Panc1 (cell line): ENCODE results near the gene IL37.

ENCODE experiments used
- POLR2AphosphoS5 ChIP-seq: IDR thresholded peaks from 2 replicates; pipeline ENCODE4 v1.6.1; 2012; ENCODE audit warnings: mild to moderate bottlenecking, low read depth, low read length, moderate library complexity
- SIN3A ChIP-seq: IDR thresholded peaks from 2 replicates; pipeline ENCODE4 v1.6.1; 2012; ENCODE audit warnings: low read depth, mild to moderate bottlenecking, low read length, moderate library complexity, borderline replicate concordance; ENCODE audit not compliant: insufficient read depth
- TCF7L2 ChIP-seq: IDR thresholded peaks from 2 replicates; pipeline ENCODE4 v1.6.1; 2011; ENCODE audit warnings: mild to moderate bottlenecking, low read depth, low read length, inconsistent platforms
- TF ChIP-seq, protein P1 (sequence below): fragments of 450-650 bp; IDR thresholded peaks from 2 replicates; pipeline ENCODE4 v1.5.1; 2017; ENCODE audit warnings: mild to moderate bottlenecking
- TF ChIP-seq, protein P2 (sequence below), 2 experiments: IDR thresholded peaks; 2 replicates each; pipeline ENCODE4 v1.6.1; 2011 to 2012; ENCODE audit warnings: low read depth in 2 of 2, control low read depth in 1 of 2, low read length in 1 of 2, mild to moderate bottlenecking in 1 of 2, moderate library complexity in 1 of 2; ENCODE audit not compliant: insufficient read depth in 1 of 2

DNA sequence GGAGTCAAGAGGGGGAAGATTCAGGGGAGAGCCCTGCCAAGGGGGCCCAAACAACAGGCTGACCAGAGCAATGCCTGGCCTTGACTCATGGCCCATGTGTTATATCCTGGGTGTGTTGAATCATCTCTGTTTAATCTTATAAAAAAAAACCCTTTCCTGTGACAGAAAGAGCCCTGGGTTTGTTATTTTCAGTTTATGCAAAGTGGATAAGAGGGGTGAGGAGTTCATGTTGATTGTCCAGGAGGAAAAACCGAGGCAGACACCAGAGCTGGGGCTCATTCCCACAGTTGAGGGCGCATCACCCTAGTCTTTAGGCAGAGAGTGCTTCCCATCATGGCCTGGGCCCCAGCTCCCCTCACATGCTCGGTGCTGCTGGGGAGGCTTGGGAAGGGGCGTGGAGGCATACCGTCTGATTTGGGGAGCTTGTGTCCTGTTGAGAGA is 30.9 kb upstream of the IL37 start:
- TF ChIP-seq, protein P1, sequence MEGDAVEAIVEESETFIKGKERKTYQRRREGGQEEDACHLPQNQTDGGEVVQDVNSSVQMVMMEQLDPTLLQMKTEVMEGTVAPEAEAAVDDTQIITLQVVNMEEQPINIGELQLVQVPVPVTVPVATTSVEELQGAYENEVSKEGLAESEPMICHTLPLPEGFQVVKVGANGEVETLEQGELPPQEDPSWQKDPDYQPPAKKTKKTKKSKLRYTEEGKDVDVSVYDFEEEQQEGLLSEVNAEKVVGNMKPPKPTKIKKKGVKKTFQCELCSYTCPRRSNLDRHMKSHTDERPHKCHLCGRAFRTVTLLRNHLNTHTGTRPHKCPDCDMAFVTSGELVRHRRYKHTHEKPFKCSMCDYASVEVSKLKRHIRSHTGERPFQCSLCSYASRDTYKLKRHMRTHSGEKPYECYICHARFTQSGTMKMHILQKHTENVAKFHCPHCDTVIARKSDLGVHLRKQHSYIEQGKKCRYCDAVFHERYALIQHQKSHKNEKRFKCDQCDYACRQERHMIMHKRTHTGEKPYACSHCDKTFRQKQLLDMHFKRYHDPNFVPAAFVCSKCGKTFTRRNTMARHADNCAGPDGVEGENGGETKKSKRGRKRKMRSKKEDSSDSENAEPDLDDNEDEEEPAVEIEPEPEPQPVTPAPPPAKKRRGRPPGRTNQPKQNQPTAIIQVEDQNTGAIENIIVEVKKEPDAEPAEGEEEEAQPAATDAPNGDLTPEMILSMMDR: no peak
- TF ChIP-seq SIN3A (no peak), POLR2AphosphoS5 (no peak), TCF7L2 (no peak)
- TF ChIP-seq, protein P2, sequence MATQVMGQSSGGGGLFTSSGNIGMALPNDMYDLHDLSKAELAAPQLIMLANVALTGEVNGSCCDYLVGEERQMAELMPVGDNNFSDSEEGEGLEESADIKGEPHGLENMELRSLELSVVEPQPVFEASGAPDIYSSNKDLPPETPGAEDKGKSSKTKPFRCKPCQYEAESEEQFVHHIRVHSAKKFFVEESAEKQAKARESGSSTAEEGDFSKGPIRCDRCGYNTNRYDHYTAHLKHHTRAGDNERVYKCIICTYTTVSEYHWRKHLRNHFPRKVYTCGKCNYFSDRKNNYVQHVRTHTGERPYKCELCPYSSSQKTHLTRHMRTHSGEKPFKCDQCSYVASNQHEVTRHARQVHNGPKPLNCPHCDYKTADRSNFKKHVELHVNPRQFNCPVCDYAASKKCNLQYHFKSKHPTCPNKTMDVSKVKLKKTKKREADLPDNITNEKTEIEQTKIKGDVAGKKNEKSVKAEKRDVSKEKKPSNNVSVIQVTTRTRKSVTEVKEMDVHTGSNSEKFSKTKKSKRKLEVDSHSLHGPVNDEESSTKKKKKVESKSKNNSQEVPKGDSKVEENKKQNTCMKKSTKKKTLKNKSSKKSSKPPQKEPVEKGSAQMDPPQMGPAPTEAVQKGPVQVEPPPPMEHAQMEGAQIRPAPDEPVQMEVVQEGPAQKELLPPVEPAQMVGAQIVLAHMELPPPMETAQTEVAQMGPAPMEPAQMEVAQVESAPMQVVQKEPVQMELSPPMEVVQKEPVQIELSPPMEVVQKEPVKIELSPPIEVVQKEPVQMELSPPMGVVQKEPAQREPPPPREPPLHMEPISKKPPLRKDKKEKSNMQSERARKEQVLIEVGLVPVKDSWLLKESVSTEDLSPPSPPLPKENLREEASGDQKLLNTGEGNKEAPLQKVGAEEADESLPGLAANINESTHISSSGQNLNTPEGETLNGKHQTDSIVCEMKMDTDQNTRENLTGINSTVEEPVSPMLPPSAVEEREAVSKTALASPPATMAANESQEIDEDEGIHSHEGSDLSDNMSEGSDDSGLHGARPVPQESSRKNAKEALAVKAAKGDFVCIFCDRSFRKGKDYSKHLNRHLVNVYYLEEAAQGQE (IDR thresholded peaks at IDR 0.05; ENCODE audit: insufficient read depth in 1 of 2, low read depth in 2 of 2, low read length in 1 of 2): no peak
